Measurements from ENCODE around the gene PIP4P1.
"Not testable (repeated sequence)": the region's sequence is repeated elsewhere in the genome, so short reads cannot be mapped to it uniquely, and the experiment has no call there.

Gene PIP4P1

GRCh38 chr14:20461225-20462141, at the start of gene PIP4P1:
Gene PIP4P1, minus strand, starts transcription at chr14:20461434. Its CDS starts 109 bp downstream, at chr14:20461325.
- peak; percentile 100 for DNase-seq

GRCh38 chr14:20508367-20508766, 47.1 kb upstream of the PIP4P1 start:
- no peak for DNase-seq

DNA sequence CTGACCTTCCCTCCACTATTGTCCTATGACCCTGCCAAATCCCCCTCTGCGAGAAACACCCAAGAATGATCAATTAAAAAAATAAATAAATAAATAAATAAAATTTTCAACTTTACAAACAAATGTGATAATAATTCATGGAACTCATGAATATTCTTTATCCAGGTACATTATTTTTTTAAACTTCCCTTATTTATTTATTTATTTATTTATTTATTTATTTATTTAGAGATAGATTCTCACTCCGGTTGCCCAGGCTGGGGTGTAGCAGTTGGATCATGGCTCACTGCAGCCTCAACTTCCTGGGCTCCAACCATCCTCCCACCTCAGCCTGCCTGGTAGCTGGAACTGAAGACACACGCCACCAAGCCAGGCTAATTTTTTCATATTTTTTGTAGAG, 46.3 kb upstream of the PIP4P1 start:
- not testable (repeated sequence) for DNase-seq

- DNase-seq, result not testable (repeated sequence)
These were observed 45.5 kb upstream of the PIP4P1 start for GRCh38 chr14:20506752-20507151.

DNA sequence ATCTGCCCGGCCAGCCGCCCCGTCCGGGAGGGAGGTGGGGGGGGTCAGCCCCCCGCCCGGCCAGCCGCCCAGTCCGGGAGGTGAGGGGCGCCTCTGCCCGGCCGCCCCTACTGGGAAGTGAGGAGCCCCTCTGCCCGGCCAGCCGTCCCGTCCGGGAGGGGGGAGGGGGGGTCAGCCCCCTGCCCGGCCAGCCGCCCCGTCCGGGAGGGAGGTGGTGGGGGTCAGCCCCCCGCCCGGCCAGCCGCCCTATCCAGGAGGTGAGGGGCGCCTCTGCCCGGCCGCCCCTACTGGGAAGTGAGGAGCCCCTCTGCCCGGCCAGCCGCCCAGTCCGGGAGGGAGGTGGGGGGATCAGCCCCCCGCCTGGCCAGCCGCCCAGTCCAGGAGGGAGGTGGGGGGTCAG, 45.0 kb upstream of the PIP4P1 start:
- DNase-seq, result not testable (repeated sequence)

- DNase-seq, result no peak
These were observed 42.7 kb upstream of the PIP4P1 start for GRCh38 chr14:20503898-20504297.

DNA sequence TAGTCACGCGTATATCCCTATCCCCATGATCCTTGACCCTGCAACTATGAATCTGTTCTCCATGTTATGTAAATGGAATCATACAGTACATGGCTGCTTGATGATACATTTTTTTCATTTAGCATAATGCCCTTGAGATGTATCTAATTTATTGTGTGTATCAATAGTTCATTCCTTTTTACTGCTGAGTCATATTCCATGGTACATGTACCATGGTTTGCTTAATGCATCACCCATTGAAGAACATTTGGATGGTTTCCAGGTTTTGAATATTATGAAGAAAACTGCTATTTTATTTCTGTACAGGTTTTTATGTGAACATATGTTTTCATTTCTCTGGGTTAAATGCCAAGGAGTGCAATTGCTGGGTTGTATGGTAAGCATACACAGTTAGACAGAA, 40.1 kb upstream of the PIP4P1 start:
- no peak for DNase-seq

DNA sequence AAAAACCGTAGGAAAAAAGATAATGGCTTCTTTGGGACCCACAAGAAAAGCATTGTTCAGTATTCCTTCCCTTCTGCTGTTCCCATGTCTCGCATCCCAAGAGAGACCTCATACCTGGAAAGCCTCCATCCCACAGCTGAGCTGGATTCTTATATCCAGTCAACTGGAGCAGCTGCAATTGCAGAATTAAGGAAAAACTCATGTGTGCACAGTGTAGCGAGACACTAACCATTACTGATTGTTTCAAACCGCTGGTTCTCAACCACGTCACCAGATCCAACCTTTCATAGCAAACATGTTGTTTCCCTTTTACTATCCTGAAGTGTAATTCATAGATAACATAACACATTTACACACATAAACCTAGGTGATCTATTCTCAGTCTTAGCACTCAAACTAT, 38.6 kb upstream of the PIP4P1 start:
- no peak for DNase-seq

GRCh38 chr14:20499108-20499507, 37.9 kb upstream of the PIP4P1 start:
- DNase-seq, result no peak

DNA sequence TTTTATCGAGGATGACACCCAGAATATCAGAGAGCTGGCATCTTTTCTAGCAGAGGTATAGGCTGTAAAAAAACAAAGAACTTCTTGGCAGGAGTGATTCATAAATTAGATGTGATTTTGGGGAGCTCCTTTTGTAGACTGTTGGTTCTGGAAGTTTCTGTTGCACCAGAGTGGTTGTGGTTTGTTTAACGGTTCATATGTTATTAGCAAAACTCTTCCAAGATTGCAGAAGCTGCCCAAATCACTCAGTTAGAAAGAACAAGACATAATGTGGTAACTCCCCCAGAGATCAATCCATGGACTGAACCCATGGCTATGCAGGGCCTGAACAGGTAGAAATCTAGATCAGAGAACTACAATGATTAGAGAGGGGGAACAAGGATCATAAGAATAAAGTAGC, 37.4 kb upstream of the PIP4P1 start:
- no peak for DNase-seq

GRCh38 chr14:20494935-20495766, 33.9 kb upstream of the PIP4P1 start:
- DNase-seq, result no peak

GRCh38 chr14:20493634-20494033, 32.4 kb upstream of the PIP4P1 start:
- no peak for DNase-seq

GRCh38 chr14:20492486-20492885, 31.3 kb upstream of the PIP4P1 start:
- DNase-seq, result no peak

DNA sequence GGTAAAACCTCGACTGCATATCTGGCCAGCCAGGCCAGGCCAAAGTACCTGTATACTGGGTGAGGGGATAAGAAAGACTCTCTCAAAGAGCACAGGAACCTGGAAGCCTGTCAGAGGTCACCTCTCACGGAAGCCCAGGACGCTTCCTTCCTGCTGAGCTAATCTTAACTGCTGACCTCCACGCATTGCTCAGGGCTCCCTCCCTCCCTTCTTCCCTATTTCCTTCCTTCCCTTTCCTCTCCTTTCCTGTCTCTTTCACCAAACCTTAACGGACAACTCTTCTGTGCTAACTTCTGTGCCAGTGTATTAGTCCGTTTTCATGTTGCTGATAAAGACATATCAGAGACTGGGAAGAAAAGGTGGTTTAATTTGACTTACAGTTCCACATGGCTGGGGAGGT, 29.3 kb upstream of the PIP4P1 start:
- DNase-seq, result no peak

- no peak for DNase-seq
These were observed 28.1 kb upstream of the PIP4P1 start for GRCh38 chr14:20489093-20489994.

DNA sequence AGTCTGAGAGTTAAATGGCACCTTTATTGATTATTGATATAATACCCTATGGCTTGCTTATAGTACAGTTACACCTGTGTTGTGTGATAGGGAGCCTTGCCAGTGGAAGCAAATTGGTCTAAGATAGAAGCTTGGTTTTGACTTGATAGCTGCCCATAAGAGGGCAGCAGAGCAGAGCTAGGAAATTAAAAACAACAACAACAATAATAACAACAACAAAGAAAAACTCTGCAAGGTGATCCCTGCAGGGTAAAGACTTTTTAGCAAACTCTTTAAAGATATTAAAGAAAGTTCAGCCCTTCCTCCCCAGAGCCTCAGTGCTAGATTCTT, 26.1 kb upstream of the PIP4P1 start:
- no peak for DNase-seq

GRCh38 chr14:20486684-20487395, 25.6 kb upstream of the PIP4P1 start:
- DNase-seq, result no peak

GRCh38 chr14:20485900-20486299, 24.7 kb upstream of the PIP4P1 start:
- no peak for DNase-seq

- no peak for DNase-seq
These were observed 21.1 kb upstream of the PIP4P1 start for GRCh38 chr14:20482382-20482781.

GRCh38 chr14:20478894-20479293, 17.7 kb upstream of the PIP4P1 start:
- DNase-seq, result no peak

- DNase-seq, result peak; percentile 69
These were observed 16.1 kb upstream of the PIP4P1 start for GRCh38 chr14:20477211-20477876.

- DNase-seq, result no peak
These were observed 15.5 kb upstream of the PIP4P1 start for GRCh38 chr14:20476776-20477175.

All from activated effector memory CD4-positive, alpha-beta T cell treated with anti-CD3 and anti-CD28 coated beads, Interleukin-2, amount 50 U/mL, for 16 hours (primary cell).